ENCODE measurements around the gene PDGFA. TPM values are rescaled to one million over a fixed set of nuclear protein-coding genes. Genes with fewer than 3 reads are reported as not detected.

Gene PDGFA
- total and polyA plus RNA-seq, 3 donors from 2014 or later, result 7.2 to 13.8 (median 13.8) TPM

DNA sequence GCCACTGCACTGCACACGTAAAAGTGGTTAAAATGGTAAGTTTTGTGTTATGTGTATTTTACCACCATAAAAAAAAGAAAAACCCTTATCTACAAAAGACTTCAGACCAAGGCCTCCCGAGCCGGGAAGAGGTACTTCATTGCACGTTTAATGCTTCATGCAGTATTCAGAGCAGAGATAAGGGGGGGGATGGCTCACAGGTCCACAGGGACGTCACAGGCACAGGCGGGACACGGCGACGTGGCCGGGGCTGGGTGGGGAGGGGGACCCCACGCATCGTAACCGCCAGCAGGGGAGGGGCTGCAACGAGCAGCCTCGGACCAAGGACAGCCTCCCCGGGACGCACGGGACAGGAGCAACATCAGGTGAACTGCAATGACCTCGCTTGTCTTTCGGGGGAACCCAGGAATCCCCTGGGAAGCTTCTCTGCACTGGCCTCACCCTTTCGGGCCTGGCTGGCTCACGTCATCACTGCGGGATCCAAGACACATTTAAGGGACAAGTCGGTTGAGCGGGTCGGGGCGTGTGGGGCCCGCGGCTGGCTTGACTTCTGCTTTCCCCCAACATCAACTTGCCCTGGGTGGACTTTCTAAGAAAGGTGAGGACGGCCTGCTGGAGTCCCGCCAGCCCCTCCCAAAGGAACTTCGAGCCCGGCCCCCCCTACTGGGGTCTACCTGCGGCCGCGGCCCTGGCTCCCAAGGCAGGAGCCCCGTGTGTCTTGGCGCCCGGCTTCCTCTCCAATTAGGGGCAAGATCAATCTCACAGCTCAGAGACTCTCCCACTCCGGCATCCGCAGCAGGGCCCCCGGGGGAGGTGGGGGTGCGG lies 29.6 kb upstream of the PDGFA start:
- Histone ChIP-seq H3K4me3 (no peak overlapping the region), H3K36me3 (ENCODE audit: low read depth, missing control alignments) (no peaks in the 10 kb centered on the region), H3K4me1 (no peaks in the 10 kb centered on the region), H3K27me3 (no peaks in the 10 kb centered on the region), H3K27ac (no peak overlapping the region), H3K9me3 (no peaks in the 10 kb centered on the region)
- DNase-seq, result no peak
- TF ChIP-seq, protein P1, sequence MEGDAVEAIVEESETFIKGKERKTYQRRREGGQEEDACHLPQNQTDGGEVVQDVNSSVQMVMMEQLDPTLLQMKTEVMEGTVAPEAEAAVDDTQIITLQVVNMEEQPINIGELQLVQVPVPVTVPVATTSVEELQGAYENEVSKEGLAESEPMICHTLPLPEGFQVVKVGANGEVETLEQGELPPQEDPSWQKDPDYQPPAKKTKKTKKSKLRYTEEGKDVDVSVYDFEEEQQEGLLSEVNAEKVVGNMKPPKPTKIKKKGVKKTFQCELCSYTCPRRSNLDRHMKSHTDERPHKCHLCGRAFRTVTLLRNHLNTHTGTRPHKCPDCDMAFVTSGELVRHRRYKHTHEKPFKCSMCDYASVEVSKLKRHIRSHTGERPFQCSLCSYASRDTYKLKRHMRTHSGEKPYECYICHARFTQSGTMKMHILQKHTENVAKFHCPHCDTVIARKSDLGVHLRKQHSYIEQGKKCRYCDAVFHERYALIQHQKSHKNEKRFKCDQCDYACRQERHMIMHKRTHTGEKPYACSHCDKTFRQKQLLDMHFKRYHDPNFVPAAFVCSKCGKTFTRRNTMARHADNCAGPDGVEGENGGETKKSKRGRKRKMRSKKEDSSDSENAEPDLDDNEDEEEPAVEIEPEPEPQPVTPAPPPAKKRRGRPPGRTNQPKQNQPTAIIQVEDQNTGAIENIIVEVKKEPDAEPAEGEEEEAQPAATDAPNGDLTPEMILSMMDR (IDR thresholded peaks at IDR 0.05), result no peak
- TF ChIP-seq POLR2A (IDR thresholded peaks at IDR 0.05), result no peak
- 72 to 85% methylated on average over 10 to 43 of the region's 43 CpGs for WGBS, 2 donors
- intact Hi-C loops (cut with DNase I; ENCODE audit: low total_unique reads), result no loop called here

- no peaks in the 10 kb centered on the region for H3K4me1 ChIP-seq
- H3K27me3 ChIP-seq, result no peaks in the 10 kb centered on the region
- TF ChIP-seq, protein P1 (IDR thresholded peaks at IDR 0.05), result no peak
- TF ChIP-seq POLR2A (IDR thresholded peaks at IDR 0.05), result no peak
- no peaks in the 10 kb centered on the region for H3K9me3 ChIP-seq
- no peak overlapping the region for H3K27ac ChIP-seq
- intact Hi-C loops (cut with DNase I; ENCODE audit: low total_unique reads), result no loop called here
- WGBS, 2 donors, result 92 to 99% methylated on average over 11 of the region's 11 CpGs
- no peaks in the 10 kb centered on the region for H3K36me3 ChIP-seq (ENCODE audit: low read depth, missing control alignments)
- no peak overlapping the region for H3K4me3 ChIP-seq
- DNase-seq, result no peak
Observed at GRCh38 chr7:548401-548800, 28.8 kb upstream of the PDGFA start.

- WGBS, 2 donors, result 82 to 87% methylated on average over 9 to 16 of the region's 16 CpGs
- TF ChIP-seq POLR2A (IDR thresholded peaks at IDR 0.05), result no peak
- TF ChIP-seq, protein P1 (IDR thresholded peaks at IDR 0.05), result no peak
- intact Hi-C loops (cut with DNase I; ENCODE audit: low total_unique reads), result no loop called here
- no peak for DNase-seq
- Histone ChIP-seq H3K36me3 (ENCODE audit: low read depth, missing control alignments) (no peaks in the 10 kb centered on the region), H3K4me3 (no peak overlapping the region), H3K4me1 (no peaks in the 10 kb centered on the region), H3K27ac (no peak overlapping the region), H3K27me3 (no peaks in the 10 kb centered on the region), H3K9me3 (no peaks in the 10 kb centered on the region)
Observed at GRCh38 chr7:545470-545869, 25.8 kb upstream of the PDGFA start.

DNA sequence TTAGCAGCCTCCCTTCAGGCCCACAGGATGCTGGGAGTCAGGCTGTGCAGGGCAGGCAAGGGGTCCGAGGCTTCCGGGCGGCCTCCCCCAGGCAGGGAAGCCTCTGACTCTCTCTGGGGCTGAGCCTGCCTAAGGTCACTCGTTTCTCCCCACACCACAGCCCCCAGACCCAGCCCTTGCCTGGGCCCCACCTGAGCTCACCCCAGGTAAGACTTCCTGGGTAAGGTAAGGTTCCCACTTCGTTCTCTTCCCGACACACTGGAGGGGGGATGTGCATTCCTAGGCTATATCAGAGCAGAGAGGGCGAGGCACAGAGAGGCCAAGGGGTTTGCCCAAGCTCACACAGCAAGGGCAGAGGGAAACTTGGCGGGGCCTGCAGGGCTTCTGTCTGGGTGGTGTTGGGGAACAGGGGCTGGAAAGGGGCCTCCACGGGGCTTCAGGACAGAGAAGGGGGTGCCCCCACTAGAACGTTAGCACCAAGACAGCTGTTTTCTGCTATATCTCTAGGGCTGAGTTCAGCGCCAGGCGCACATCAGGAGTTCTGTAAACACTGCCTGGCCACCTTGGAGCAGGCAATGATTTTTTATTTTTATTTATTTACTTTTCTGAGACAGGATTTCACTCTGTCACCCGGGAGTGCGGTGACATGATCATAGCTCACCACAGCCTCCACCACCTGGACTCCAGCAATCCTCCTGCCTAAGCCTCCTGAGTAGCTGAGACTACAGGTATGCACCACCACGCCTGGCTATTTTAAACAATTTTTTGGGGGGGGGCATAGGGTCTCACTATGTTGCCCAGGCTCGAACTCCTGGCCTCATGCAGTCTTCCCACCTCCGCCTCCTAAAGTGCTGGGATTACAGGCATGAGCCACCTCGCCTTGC lies 24.9 kb upstream of the PDGFA start:
- DNase-seq, result no peak
- TF ChIP-seq, protein P1 (IDR thresholded peaks at IDR 0.05), result no peak
- no peak for TF ChIP-seq POLR2A (IDR thresholded peaks at IDR 0.05)
- H3K9me3 ChIP-seq, result no peaks in the 10 kb centered on the region
- no peak overlapping the region for H3K27ac ChIP-seq
- intact Hi-C loops (cut with DNase I; ENCODE audit: low total_unique reads), result no loop called here
- H3K27me3 ChIP-seq, result no peaks in the 10 kb centered on the region
- 87 to 94% methylated on average over 18 of the region's 18 CpGs for WGBS, 2 donors
- H3K36me3 ChIP-seq (ENCODE audit: low read depth, missing control alignments), result no peaks in the 10 kb centered on the region
- H3K4me1 ChIP-seq, result no peaks in the 10 kb centered on the region
- no peak overlapping the region for H3K4me3 ChIP-seq
